Measurements from ENCODE around the gene CFAP20DC.
A peak's percentile ranks its signal among the peaks of the same experiment; 100 is the strongest.
"Not testable (repeated sequence)": the region's sequence is repeated elsewhere in the genome, so short reads cannot be mapped to it uniquely, and the experiment has no call there.

The CFAP20DC gene

DNA sequence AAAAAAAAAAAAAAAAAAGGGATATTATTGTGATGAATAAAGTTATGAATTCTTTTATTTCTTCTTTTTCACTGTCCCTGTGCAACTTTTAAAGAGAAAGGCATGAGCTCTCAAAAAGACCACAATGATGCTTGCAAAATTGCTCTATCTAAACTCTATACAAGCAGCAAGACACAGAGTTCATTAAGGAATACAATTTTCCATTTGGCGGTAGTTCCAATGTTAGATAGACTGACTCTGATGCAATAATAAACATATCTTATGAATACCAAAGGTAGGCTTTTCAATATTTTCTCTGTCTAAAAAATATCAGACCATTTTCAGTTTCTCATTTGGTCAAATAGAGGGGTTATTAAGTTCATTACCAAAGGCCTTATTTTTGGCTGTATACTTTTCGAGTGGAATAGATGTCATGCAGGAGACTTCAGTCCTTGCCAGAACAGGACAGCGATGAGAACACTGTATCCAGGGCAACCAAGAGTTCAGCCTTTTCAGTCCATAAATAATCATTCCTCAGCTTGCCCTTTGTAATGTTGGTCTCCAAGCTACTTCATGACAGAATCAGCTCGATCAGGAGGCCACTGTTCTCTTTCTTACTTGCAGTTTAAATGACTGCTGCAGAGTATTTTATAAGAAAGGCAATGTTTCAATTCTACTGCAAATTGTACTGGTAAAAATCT lies 220.4 kb downstream of the CFAP20DC start:
- H3K4me3 ChIP-seq (ENCODE audit: low read depth, low read length), result no peak overlapping the region
- TF ChIP-seq, protein P1, sequence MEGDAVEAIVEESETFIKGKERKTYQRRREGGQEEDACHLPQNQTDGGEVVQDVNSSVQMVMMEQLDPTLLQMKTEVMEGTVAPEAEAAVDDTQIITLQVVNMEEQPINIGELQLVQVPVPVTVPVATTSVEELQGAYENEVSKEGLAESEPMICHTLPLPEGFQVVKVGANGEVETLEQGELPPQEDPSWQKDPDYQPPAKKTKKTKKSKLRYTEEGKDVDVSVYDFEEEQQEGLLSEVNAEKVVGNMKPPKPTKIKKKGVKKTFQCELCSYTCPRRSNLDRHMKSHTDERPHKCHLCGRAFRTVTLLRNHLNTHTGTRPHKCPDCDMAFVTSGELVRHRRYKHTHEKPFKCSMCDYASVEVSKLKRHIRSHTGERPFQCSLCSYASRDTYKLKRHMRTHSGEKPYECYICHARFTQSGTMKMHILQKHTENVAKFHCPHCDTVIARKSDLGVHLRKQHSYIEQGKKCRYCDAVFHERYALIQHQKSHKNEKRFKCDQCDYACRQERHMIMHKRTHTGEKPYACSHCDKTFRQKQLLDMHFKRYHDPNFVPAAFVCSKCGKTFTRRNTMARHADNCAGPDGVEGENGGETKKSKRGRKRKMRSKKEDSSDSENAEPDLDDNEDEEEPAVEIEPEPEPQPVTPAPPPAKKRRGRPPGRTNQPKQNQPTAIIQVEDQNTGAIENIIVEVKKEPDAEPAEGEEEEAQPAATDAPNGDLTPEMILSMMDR (IDR thresholded peaks at IDR 0.05; ENCODE audit: borderline replicate concordance, insufficient read depth, low read depth, low read length), result no peak

DNA sequence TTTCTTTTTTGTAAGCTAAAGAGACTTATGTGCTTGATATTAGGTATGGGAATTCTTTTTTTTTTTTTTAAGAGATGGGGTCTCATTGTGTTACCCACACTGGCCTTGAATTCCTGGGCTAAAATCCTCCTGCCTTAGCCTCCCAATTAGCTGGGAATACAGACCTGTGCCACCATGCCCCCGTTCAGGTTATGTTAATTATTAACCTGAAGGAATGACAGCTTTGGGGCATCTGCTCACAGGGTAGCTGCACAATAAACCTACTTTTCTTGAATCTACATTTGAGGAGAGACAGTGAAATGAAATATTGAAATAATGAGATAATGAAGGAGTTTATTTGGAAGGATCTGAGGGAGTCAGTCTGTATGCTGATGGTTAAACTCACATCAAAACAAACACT lies 225.0 kb downstream of the CFAP20DC start:
- TF ChIP-seq, protein P1 (IDR thresholded peaks at IDR 0.05; ENCODE audit: borderline replicate concordance, insufficient read depth, low read depth, low read length), result no peak
- H3K4me3 ChIP-seq (ENCODE audit: low read depth, low read length), result no peak overlapping the region

DNA sequence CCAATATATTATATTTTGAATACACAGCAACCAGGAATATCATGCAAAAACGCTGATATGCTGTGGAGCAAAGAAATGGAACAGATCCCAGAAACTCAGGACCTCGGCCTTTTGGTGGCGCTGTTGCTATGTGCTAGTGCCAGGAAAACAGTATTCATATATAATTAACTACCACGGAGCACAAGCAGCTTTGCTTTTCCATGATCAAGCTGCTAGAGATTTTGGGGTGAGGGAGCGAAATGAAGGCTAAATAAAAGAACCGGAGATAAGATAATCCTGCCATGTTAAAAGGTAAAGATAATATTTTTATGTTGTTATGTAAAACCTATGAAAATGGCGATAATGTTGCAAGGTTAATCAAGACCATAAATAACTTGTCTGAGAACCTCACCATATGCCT lies 225.5 kb downstream of the CFAP20DC start:
- TF ChIP-seq, protein P1 (IDR thresholded peaks at IDR 0.05; ENCODE audit: borderline replicate concordance, insufficient read depth, low read depth, low read length), result peak; percentile 50; the same call in 1 of the 2 replicates
- H3K4me3 ChIP-seq (ENCODE audit: low read depth, low read length), result no peak overlapping the region

DNA sequence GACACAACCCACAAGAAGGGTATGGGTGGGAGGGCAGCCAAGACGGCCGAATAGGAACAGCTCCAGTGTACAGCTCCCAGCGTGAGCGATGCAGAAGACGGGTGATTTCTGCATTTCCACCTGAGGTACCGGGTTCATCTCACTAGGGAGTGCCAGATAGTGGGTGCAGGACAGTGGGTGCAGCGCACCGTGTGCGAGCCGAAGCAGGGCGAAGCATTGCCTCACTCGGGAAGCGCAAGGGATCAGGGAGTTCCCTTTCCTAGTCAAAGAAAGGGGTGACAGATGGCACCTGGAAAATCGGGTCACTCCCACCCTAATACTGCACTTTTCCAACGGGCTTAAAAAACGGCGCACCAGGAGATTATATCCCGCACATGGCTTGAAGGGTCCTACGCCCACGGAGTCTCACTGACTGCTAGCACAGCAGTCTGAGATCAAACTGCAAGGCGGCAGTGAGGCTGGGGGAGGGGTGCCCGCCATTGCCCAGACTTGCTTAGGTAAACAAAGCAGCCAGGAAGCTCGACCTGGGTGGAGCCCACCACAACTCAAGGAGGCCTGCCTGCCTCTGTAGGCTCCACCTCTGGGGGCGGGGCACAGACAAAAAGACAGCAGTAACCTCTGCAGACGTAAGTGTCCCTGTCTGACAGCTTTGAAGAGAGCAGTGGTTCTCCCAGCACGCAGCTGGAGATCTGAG lies 243.1 kb downstream of the CFAP20DC start:
- H3K4me3 ChIP-seq (ENCODE audit: low read depth, low read length), result not testable (repeated sequence)

DNA sequence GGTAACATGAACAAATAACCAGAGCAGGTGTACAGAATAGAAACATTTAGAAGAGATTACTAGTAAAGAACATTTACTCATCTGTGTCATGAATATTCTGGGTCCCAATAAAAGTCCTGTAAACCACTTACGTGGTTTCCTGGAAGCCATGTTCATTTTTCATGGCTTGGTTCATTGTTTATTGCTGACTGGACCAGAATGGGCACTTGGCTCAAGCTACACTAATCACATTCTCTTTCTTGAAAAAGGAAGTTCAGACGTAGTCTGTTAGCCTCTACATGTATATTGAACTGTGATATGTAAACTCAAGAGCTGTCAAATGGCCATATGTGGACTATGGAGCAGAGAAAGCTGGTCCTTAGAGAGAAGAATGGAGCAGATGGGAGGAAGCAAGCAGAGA lies 244.9 kb downstream of the CFAP20DC start:
- TF ChIP-seq, protein P1 (IDR thresholded peaks at IDR 0.05; ENCODE audit: borderline replicate concordance, insufficient read depth, low read depth, low read length), result no peak
- no peak overlapping the region for H3K4me3 ChIP-seq (ENCODE audit: low read depth, low read length)

DNA sequence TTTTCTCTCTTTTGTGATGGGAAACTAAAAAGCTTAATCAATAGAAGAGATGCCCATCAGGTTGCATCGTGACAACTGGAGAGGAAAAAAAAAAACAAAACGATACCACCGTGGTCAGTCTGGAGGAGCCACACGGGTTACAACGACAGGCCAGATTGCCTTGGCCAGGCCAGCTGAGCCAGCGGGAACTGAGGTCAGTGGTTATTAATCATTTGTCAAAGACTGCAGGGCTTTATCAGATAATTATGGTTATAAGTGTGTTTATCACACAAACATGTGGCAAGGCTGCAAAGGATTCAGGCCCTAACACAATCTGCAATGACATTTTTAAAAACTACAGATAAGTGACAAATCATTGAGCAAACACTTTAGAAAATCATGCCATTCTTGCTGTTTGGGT lies 248.3 kb downstream of the CFAP20DC start:
- H3K4me3 ChIP-seq (ENCODE audit: low read depth, low read length), result no peak overlapping the region
- TF ChIP-seq, protein P1 (IDR thresholded peaks at IDR 0.05; ENCODE audit: borderline replicate concordance, insufficient read depth, low read depth, low read length), result no peak

DNA sequence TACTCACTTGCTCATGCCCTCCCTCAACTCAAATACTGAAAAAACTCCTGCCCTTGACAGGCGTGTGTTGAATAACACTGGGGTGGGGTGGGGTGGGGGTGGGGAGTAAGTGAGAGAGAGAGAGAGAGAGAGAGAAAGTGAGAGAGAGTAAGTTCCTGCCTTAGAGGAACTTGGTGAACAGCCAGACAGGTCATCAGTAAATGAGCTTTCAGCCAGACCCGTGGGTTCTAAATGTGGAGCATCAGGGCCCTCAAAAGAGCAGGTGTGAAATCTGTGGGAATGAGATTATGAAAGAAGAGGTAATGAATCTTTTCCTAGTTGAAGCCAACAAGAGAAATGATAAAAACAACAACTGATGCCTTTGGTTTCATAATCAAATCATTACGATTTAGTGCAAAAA lies 248.9 kb downstream of the CFAP20DC start:
- H3K4me3 ChIP-seq (ENCODE audit: low read depth, low read length), result no peak overlapping the region
- TF ChIP-seq, protein P1 (IDR thresholded peaks at IDR 0.05; ENCODE audit: borderline replicate concordance, insufficient read depth, low read depth, low read length), result no peak
